ENCODE results near the gene IFI16.
A peak's percentile ranks its signal among the peaks of the same experiment; 100 is the strongest.
"Not testable (repeated sequence)": the region's sequence is repeated elsewhere in the genome, so short reads cannot be mapped to it uniquely, and the experiment has no call there.

IFI16 gene

GRCh38 chr1:159009287-159009686, 420 bp upstream of the IFI16 start:
- Histone ChIP-seq H3K4me2 (ENCODE audit: low read length, poor library complexity, severe bottlenecking) (no peak overlapping the region), H2BK12ac (ENCODE audit: low read length in 2 of 2) (peak overlapping the region in 1 of 2 experiments; percentile 83), H3K4me3 (ENCODE audit: insufficient read depth in 1 of 2, low read depth in 1 of 2, low read length in 2 of 2) (peak overlapping the region in 1 of 2 experiments; percentile 86), H3K18ac (ENCODE audit: low read depth in 1 of 2, low read length in 2 of 2) (peak overlapping the region in 1 of 2 experiments; percentile 91), H3K36me3 (ENCODE audit: control insufficient read depth in 1 of 2, insufficient read depth in 2 of 2, low read depth in 1 of 2, low read length in 2 of 2) (peaks cover 0 to 30% of the 10 kb centered on the region in 2 experiments), H2AK5ac (ENCODE audit: low read length, severe bottlenecking) (no peak overlapping the region), H2AFZ (ENCODE audit: low read depth, low read length) (no peak overlapping the region), H3K27ac (ENCODE audit: low read length, poor library complexity, severe bottlenecking) (peak overlapping the region; percentile 87), H2BK5ac (ENCODE audit: low read depth, low read length, poor library complexity, severe bottlenecking) (no peak overlapping the region), H4K8ac (ENCODE audit: low read length) (no peak overlapping the region), H3K9me3 (ENCODE audit: control insufficient read depth, low read length) (no peaks in the 10 kb centered on the region), H3K4ac (ENCODE audit: low read depth in 1 of 2, low read length in 2 of 2) (peak overlapping the region in 1 of 2 experiments; percentile 94), H2BK15ac (ENCODE audit: low read depth, poor library complexity, severe bottlenecking) (no peak overlapping the region), H3K9ac (ENCODE audit: low read length) (peak overlapping the region; percentile 99), H3K4me1 (ENCODE audit: control insufficient read depth, insufficient read depth, low read depth, low read length) (peaks cover 5% of the 10 kb centered on the region), H2BK120ac (ENCODE audit: low read depth, low read length) (no peak overlapping the region), H3K27me3 (ENCODE audit: control insufficient read depth in 1 of 2, insufficient read depth in 1 of 2, low read length in 2 of 2) (no peaks in the 10 kb centered on the region), H3K14ac (ENCODE audit: low read length in 2 of 2) (no peak overlapping the region), H3K23ac (ENCODE audit: low read length in 2 of 2) (no peak overlapping the region), H3K79me1 (replicated peaks; ENCODE audit: low read length, poor library complexity, severe bottlenecking) (peaks cover 9% of the 10 kb centered on the region), H4K91ac (ENCODE audit: low read length) (no peak overlapping the region)
- DNase-seq: no peak
- no CpG with 5 or more reads among the region's 2 CpGs for WGBS

GRCh38 chr1:159010391-159010790, 684 bp downstream of the IFI16 start:
- Histone ChIP-seq H3K23ac (ENCODE audit: low read length in 2 of 2) (no peak overlapping the region), H3K9ac (ENCODE audit: low read length) (peak overlapping the region; percentile 99), H4K8ac (ENCODE audit: low read length) (no peak overlapping the region), H3K4me3 (ENCODE audit: insufficient read depth in 1 of 2, low read depth in 1 of 2, low read length in 2 of 2) (peak overlapping the region in 1 of 2 experiments; percentile 86), H3K4me1 (ENCODE audit: control insufficient read depth, insufficient read depth, low read depth, low read length) (peaks cover 5% of the 10 kb centered on the region), H2BK120ac (ENCODE audit: low read depth, low read length) (no peak overlapping the region), H3K14ac (ENCODE audit: low read length in 2 of 2) (no peak overlapping the region), H2BK5ac (ENCODE audit: low read depth, low read length, poor library complexity, severe bottlenecking) (peak overlapping the region; percentile 8), H3K4me2 (ENCODE audit: low read length, poor library complexity, severe bottlenecking) (peak overlapping the region; percentile 28), H2AFZ (ENCODE audit: low read depth, low read length) (no peak overlapping the region), H3K79me1 (replicated peaks; ENCODE audit: low read length, poor library complexity, severe bottlenecking) (peaks cover 9% of the 10 kb centered on the region), H3K27ac (ENCODE audit: low read length, poor library complexity, severe bottlenecking) (peak overlapping the region; percentile 87), H2BK15ac (ENCODE audit: low read depth, poor library complexity, severe bottlenecking) (no peak overlapping the region), H3K18ac (ENCODE audit: low read depth in 1 of 2, low read length in 2 of 2) (no peak overlapping the region), H2BK12ac (ENCODE audit: low read length in 2 of 2) (no peak overlapping the region), H3K9me3 (ENCODE audit: control insufficient read depth, low read length) (no peaks in the 10 kb centered on the region), H4K91ac (ENCODE audit: low read length) (no peak overlapping the region), H3K36me3 (ENCODE audit: control insufficient read depth in 1 of 2, insufficient read depth in 2 of 2, low read depth in 1 of 2, low read length in 2 of 2) (peaks cover 0 to 41% of the 10 kb centered on the region in 2 experiments), H3K4ac (ENCODE audit: low read depth in 1 of 2, low read length in 2 of 2) (no peak overlapping the region), H2AK5ac (ENCODE audit: low read length, severe bottlenecking) (no peak overlapping the region), H3K27me3 (ENCODE audit: control insufficient read depth in 1 of 2, insufficient read depth in 1 of 2, low read length in 2 of 2) (no peaks in the 10 kb centered on the region)
- DNase-seq: no peak
- 49% methylated on average over 5 of the region's 5 CpGs for WGBS

- not testable (repeated sequence) for DNase-seq; H2BK120ac ChIP-seq (ENCODE audit: low read depth, low read length); H2AFZ ChIP-seq (ENCODE audit: low read depth, low read length); H3K27ac ChIP-seq (ENCODE audit: low read length, poor library complexity, severe bottlenecking); H3K4me1 ChIP-seq (ENCODE audit: control insufficient read depth, insufficient read depth, low read depth, low read length); H3K79me1 ChIP-seq (replicated peaks; ENCODE audit: low read length, poor library complexity, severe bottlenecking); H2AK5ac ChIP-seq (ENCODE audit: low read length, severe bottlenecking); H3K27me3 ChIP-seq (ENCODE audit: control insufficient read depth in 1 of 2, insufficient read depth in 1 of 2, low read length in 2 of 2); H3K14ac ChIP-seq (ENCODE audit: low read length in 2 of 2); H4K91ac ChIP-seq (ENCODE audit: low read length); H2BK15ac ChIP-seq (ENCODE audit: low read depth, poor library complexity, severe bottlenecking); H2BK5ac ChIP-seq (ENCODE audit: low read depth, low read length, poor library complexity, severe bottlenecking); H3K23ac ChIP-seq (ENCODE audit: low read length in 2 of 2); H3K9me3 ChIP-seq (ENCODE audit: control insufficient read depth, low read length); H2BK12ac ChIP-seq (ENCODE audit: low read length in 2 of 2); H4K8ac ChIP-seq (ENCODE audit: low read length)
- 83% methylated on average over 8 of the region's 9 CpGs for WGBS
- Histone ChIP-seq H3K4ac (ENCODE audit: low read depth in 1 of 2, low read length in 2 of 2) (peak overlapping the region in 1 of 2 experiments; percentile 79), H3K4me3 (ENCODE audit: insufficient read depth in 1 of 2, low read depth in 1 of 2, low read length in 2 of 2) (peak overlapping the region; percentile 37 to 86), H3K36me3 (ENCODE audit: control insufficient read depth in 1 of 2, insufficient read depth in 2 of 2, low read depth in 1 of 2, low read length in 2 of 2) (peaks cover 0 to 47% of the 10 kb centered on the region in 2 experiments), H3K9ac (ENCODE audit: low read length) (peak overlapping the region; percentile 99), H3K18ac (ENCODE audit: low read depth in 1 of 2, low read length in 2 of 2) (peak overlapping the region in 1 of 2 experiments; percentile 12), H3K4me2 (ENCODE audit: low read length, poor library complexity, severe bottlenecking) (peak overlapping the region; percentile 42)
Observed at GRCh38 chr1:159011001-159011400, 1.3 kb downstream of the IFI16 start.

- no peak overlapping the region for H3K4ac ChIP-seq (ENCODE audit: low read depth in 1 of 2, low read length in 2 of 2)
- no peak for DNase-seq
- H3K4me3 ChIP-seq (ENCODE audit: insufficient read depth in 1 of 2, low read depth in 1 of 2, low read length in 2 of 2): peak overlapping the region in 1 of 2 experiments; percentile 86
- peak overlapping the region; percentile 99 for H3K9ac ChIP-seq (ENCODE audit: low read length)
- no peaks in the 10 kb centered on the region for H3K9me3 ChIP-seq (ENCODE audit: control insufficient read depth, low read length)
- no peak overlapping the region for H2BK5ac ChIP-seq (ENCODE audit: low read depth, low read length, poor library complexity, severe bottlenecking)
- no peak overlapping the region for H3K27ac ChIP-seq (ENCODE audit: low read length, poor library complexity, severe bottlenecking)
- no peak overlapping the region for H2BK12ac ChIP-seq (ENCODE audit: low read length in 2 of 2)
- H3K79me1 ChIP-seq (replicated peaks; ENCODE audit: low read length, poor library complexity, severe bottlenecking): peaks cover 12% of the 10 kb centered on the region
- H3K23ac ChIP-seq (ENCODE audit: low read length in 2 of 2): no peak overlapping the region
- no peak overlapping the region for H2AK5ac ChIP-seq (ENCODE audit: low read length, severe bottlenecking)
- H3K14ac ChIP-seq (ENCODE audit: low read length in 2 of 2): no peak overlapping the region
- H2AFZ ChIP-seq (ENCODE audit: low read depth, low read length): no peak overlapping the region
- no peaks in the 10 kb centered on the region for H3K27me3 ChIP-seq (ENCODE audit: control insufficient read depth in 1 of 2, insufficient read depth in 1 of 2, low read length in 2 of 2)
- H4K91ac ChIP-seq (ENCODE audit: low read length): no peak overlapping the region
- no peak overlapping the region for H3K4me2 ChIP-seq (ENCODE audit: low read length, poor library complexity, severe bottlenecking)
- no peak overlapping the region for H2BK120ac ChIP-seq (ENCODE audit: low read depth, low read length)
- no peak overlapping the region for H4K8ac ChIP-seq (ENCODE audit: low read length)
- no peak overlapping the region for H2BK15ac ChIP-seq (ENCODE audit: low read depth, poor library complexity, severe bottlenecking)
- peaks cover 8% of the 10 kb centered on the region for H3K4me1 ChIP-seq (ENCODE audit: control insufficient read depth, insufficient read depth, low read depth, low read length)
- H3K36me3 ChIP-seq (ENCODE audit: control insufficient read depth in 1 of 2, insufficient read depth in 2 of 2, low read depth in 1 of 2, low read length in 2 of 2): peaks cover 4 to 54% of the 10 kb centered on the region in 2 experiments
- H3K18ac ChIP-seq (ENCODE audit: low read depth in 1 of 2, low read length in 2 of 2): no peak overlapping the region
Observed at GRCh38 chr1:159011751-159012150, 2.0 kb downstream of the IFI16 start.

Measured in mesenchymal stem cell (in vitro differentiated cells and primary cell).